BLaER1 treated with 17β-estradiol and CSF1 and Interleukin-3, amounts not matched to agents 10 nM and 100 nM (cell line): ENCODE results near the gene GIT1.
A peak's percentile ranks its signal among the peaks of the same experiment; 100 is the strongest.

Source experiments
- H3K27ac ChIP-seq, 11 experiments: shearing (Covaris generic); formaldehyde crosslinking; 2 replicates each; pipeline ENCODE4 v1.8.1; 2022
- H3K27me3 ChIP-seq, 11 experiments: shearing (Covaris generic); formaldehyde crosslinking; 2 replicates each; pipeline ENCODE4 v1.8.1; 2022
- H3K36me3 ChIP-seq, 11 experiments: shearing (Covaris generic); formaldehyde crosslinking; 2 replicates each; pipeline ENCODE4 v1.8.1; 2022
- H3K4me1 ChIP-seq, 10 experiments: shearing (Covaris generic); formaldehyde crosslinking; 2 replicates each; pipeline ENCODE4 v1.8.1; 2022
- H3K4me2 ChIP-seq, 11 experiments: shearing (Covaris generic); formaldehyde crosslinking; 2 replicates each; pipeline ENCODE4 v1.8.1; 2022
- H3K4me3 ChIP-seq, 10 experiments: shearing (Covaris generic); formaldehyde crosslinking; 2 replicates each; pipeline ENCODE4 v1.8.1; 2022
- H3K9ac ChIP-seq, 11 experiments: shearing (Covaris generic); formaldehyde crosslinking; 2 replicates each; pipeline ENCODE4 v1.8.1; 2022
- H3K9me3 ChIP-seq, 11 experiments: shearing (Covaris generic); formaldehyde crosslinking; replicated peaks in 1 of 11; 2 replicates each; pipeline ENCODE4 v1.8.1; 2022
- H4K20me1 ChIP-seq, 11 experiments: shearing (Covaris generic); formaldehyde crosslinking; 2 replicates each; pipeline ENCODE4 v1.8.1; 2022
- Cebpa-rat ChIP-seq, 11 experiments: shearing (Covaris generic); IDR thresholded peaks; 2 replicates each; pipeline ENCODE4 v1.8.1; 2022

The GIT1 gene

GRCh38 chr17:29583324-29584248, 5.9 kb downstream of the GIT1 start:
- Histone ChIP-seq H3K9ac (peak overlapping the region in 10 of 11 experiments; percentile 19 to 93 (median 80); a peak in 17 of 22 replicates), H3K27ac (peak overlapping the region in 9 of 11 experiments; percentile 68 to 91 (median 86); a peak in 16 of 22 replicates), H3K4me2 (peak overlapping the region; percentile 90 to 100 (median 99)), H3K36me3 (peaks cover 44 to 56% (median 48%) of the 10 kb centered on the region in 11 experiments), H3K27me3 (no peaks in the 10 kb centered on the region), H4K20me1 (peaks cover 12 to 95% (median 81%) of the 10 kb centered on the region in 11 experiments; a peak in 21 of 22 replicates), H3K9me3 (no peaks in the 10 kb centered on the region), H3K4me1 (peaks cover 63 to 80% (median 74%) of the 10 kb centered on the region in 10 experiments), H3K4me3 (peak overlapping the region in 6 of 10 experiments; percentile 26 to 67 (median 48); a peak in 6 of 20 replicates)
- TF ChIP-seq Cebpa-rat (IDR thresholded peaks at IDR 0.05) = no peak

GRCh38 chr17:29582772-29583171, 6.7 kb downstream of the GIT1 start:
- H3K9ac ChIP-seq = no peak overlapping the region
- no peak overlapping the region for H3K4me3 ChIP-seq
- peaks cover 10 to 95% (median 81%) of the 10 kb centered on the region in 11 experiments; a peak in 21 of 22 replicates for H4K20me1 ChIP-seq
- H3K27ac ChIP-seq = peak overlapping the region in 1 of 11 experiments; percentile 88; a peak in 3 of 22 replicates
- TF ChIP-seq Cebpa-rat (IDR thresholded peaks at IDR 0.05) = no peak
- H3K36me3 ChIP-seq = peaks cover 52 to 64% (median 56%) of the 10 kb centered on the region in 11 experiments
- no peaks in the 10 kb centered on the region for H3K9me3 ChIP-seq
- H3K27me3 ChIP-seq = no peaks in the 10 kb centered on the region
- H3K4me2 ChIP-seq = peak overlapping the region in 6 of 11 experiments; percentile 97 to 100 (median 99); a peak in 7 of 22 replicates
- peaks cover 57 to 75% (median 69%) of the 10 kb centered on the region in 10 experiments for H3K4me1 ChIP-seq

GRCh38 chr17:29582254-29582765, 7.1 kb downstream of the GIT1 start:
- 0 out of 22 replicates have a peak overlapping the region, but pooled peaks of 1 of the 11 experiments have one; percentile 14 for H3K9ac ChIP-seq
- H3K4me3 ChIP-seq = no peak overlapping the region
- no peak overlapping the region for H3K4me2 ChIP-seq
- H3K27ac ChIP-seq = peak overlapping the region in 2 of 11 experiments; percentile 58 to 88; a peak in 2 of 22 replicates
- peaks cover 57 to 67% (median 61%) of the 10 kb centered on the region in 11 experiments for H3K36me3 ChIP-seq
- peaks cover 53 to 70% (median 65%) of the 10 kb centered on the region in 10 experiments for H3K4me1 ChIP-seq
- H4K20me1 ChIP-seq = peaks cover 7 to 95% (median 81%) of the 10 kb centered on the region in 11 experiments; a peak in 21 of 22 replicates
- H3K27me3 ChIP-seq = no peaks in the 10 kb centered on the region
- H3K9me3 ChIP-seq = no peaks in the 10 kb centered on the region
- TF ChIP-seq Cebpa-rat (IDR thresholded peaks at IDR 0.05) = no peak

- TF ChIP-seq Cebpa-rat (IDR thresholded peaks at IDR 0.05) = no peak
- H3K4me2 ChIP-seq = peak overlapping the region in 7 of 11 experiments; percentile 19 to 44 (median 30); a peak in 7 of 22 replicates
- no peaks in the 10 kb centered on the region for H3K9me3 ChIP-seq
- H3K36me3 ChIP-seq = peaks cover 63 to 73% (median 67%) of the 10 kb centered on the region in 11 experiments
- H3K27me3 ChIP-seq = no peaks in the 10 kb centered on the region
- peak overlapping the region in 7 of 11 experiments; percentile 12 to 50 (median 42); a peak in 9 of 22 replicates for H3K9ac ChIP-seq
- H3K27ac ChIP-seq = peak overlapping the region in 8 of 11 experiments; percentile 46 to 88 (median 52); a peak in 10 of 22 replicates
- H3K4me1 ChIP-seq = peaks cover 47 to 65% (median 60%) of the 10 kb centered on the region in 10 experiments
- no peak overlapping the region for H3K4me3 ChIP-seq
- peaks cover 4 to 95% (median 79%) of the 10 kb centered on the region in 11 experiments; a peak in 21 of 22 replicates for H4K20me1 ChIP-seq
Observed at GRCh38 chr17:29581583-29582253, 7.7 kb downstream of the GIT1 start.

DNA sequence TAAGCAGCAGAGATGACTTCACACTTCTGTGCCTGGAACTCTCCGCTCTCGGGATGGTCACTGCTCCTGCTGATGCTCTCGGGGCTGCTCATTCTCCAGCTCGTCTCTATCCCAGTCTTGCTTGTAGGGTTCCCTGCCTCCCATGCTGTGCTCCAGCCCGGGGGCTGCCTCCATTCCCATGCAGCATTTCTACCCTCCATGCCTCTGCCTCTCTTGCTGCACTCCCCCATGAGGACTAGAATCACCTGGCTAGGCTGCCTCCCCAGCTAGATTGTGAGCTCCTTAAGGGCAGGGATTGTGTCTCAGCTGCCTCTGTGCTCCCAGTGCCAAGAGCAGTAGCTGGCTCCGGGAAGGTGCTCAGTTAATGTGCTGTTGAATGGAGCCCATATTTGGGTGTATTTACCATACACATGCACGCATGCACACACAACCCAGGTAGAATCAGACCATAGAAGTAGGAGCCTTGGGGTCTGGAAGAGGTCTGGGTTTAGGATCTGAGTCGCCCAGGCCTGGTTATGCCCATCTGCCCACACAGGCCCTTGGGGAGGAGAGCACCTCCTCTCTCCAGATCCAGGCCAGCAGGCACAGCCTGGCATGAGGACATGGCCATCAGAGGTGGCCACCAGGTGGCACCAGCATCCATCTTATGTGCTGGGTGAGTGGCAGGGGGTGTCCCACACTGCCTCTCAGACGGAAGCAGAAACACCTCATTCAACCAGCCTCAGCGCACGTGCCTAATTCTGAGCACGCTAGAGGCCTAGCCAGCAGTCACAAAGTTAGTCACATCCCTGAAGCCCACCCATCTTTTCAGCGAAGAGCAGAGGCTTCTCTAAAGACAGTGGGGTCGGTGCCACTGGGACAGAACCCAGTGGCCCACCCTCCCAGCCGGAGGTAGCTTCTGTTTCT, 9.3 kb downstream of the GIT1 start:
- Histone ChIP-seq H3K4me2 (peak overlapping the region in 9 of 11 experiments; percentile 14 to 44 (median 30); a peak in 9 of 22 replicates), H4K20me1 (peaks cover 16 to 95% (median 79%) of the 10 kb centered on the region in 11 experiments; a peak in 21 of 22 replicates), H3K9ac (peak overlapping the region in 7 of 11 experiments; percentile 23 to 50 (median 42); a peak in 11 of 22 replicates), H3K4me3 (no peak overlapping the region), H3K4me1 (peaks cover 31 to 65% (median 59%) of the 10 kb centered on the region in 10 experiments), H3K27ac (peak overlapping the region in 9 of 11 experiments; percentile 13 to 71 (median 50); a peak in 17 of 22 replicates), H3K36me3 (peaks cover 79 to 89% (median 83%) of the 10 kb centered on the region in 11 experiments), H3K27me3 (no peaks in the 10 kb centered on the region), H3K9me3 (no peaks in the 10 kb centered on the region)
- no peak for TF ChIP-seq Cebpa-rat (IDR thresholded peaks at IDR 0.05)

DNA sequence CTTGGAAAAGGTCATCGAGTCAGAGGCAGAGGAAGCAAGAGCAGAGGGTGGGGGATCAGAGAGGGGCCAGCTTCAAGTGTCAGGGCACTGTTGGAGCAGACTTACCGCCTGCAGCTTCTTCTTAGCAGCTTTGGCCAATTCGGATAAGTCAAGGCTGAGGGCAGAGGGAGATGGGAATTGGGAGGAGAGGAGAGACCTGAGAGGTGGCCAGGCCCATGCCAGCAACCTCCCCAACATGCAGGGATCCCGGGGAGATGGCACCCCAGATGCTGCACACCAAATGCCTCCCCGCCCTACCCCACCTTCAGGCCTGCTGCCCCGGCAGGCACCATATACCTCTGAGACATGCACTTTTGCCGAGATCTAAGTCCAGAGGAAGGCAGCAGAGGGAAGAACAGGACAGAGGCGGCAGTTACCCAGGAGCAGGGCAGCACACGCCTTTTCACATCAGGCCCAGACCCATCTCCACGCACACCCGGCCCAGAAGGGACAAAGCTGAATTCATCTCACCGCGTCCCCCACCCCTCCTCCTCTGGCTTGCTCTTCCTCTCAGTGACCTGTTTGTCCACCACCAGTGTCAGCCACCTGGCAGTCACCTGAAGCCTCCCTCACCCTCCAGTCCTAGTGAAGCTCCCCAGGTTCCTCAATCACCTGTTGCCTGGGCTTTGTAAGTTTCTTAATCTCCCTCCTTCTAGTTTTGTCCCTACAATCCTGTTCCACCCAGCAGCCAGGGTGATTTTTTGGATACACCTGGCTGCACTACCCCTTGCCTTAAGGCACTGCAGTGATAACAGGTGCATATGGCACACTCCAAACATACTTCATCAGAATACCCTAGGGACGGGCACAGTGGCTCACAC, 10.6 kb downstream of the GIT1 start:
- no peaks in the 10 kb centered on the region for H3K9me3 ChIP-seq
- peaks cover 92 to 100% (median 96%) of the 10 kb centered on the region in 11 experiments for H3K36me3 ChIP-seq
- TF ChIP-seq Cebpa-rat (IDR thresholded peaks at IDR 0.05) = no peak
- H3K4me3 ChIP-seq = no peak overlapping the region
- peak overlapping the region in 5 of 11 experiments; percentile 15 to 33 (median 20); a peak in 3 of 22 replicates for H3K9ac ChIP-seq
- H3K4me2 ChIP-seq = no peak overlapping the region
- no peaks in the 10 kb centered on the region for H3K27me3 ChIP-seq
- no peak overlapping the region for H3K27ac ChIP-seq
- H4K20me1 ChIP-seq = peaks cover 28 to 96% (median 81%) of the 10 kb centered on the region in 11 experiments; a peak in 21 of 22 replicates
- H3K4me1 ChIP-seq = peaks cover 22 to 65% (median 59%) of the 10 kb centered on the region in 10 experiments
